ENCODE data around the gene OR6V1. TPM values are rescaled to one million over a fixed set of nuclear protein-coding genes. Genes with fewer than 3 reads are reported as not detected.

OR6V1 gene
- total and polyA plus RNA-seq, 8 donors, result not detected

Other genes with a start within 250 kb of the OR6V1 start
- 1 to 10 TPM; 5.4 to 9.6 (median 8.0) TPM for gene EPHB6, start 197.3 kb upstream of the OR6V1 start, total RNA-seq
- gene EPHB6, start 197.3 kb upstream of the OR6V1 start, polyA plus RNA-seq, result 10 to 100 TPM in 2 of 3 donors, 1 to 10 TPM in 1; 6.2 to 23.1 (median 19.3) TPM
- 10 to 100 TPM in 2 of 5 donors, 1 to 10 TPM in 2, not detected in 1; 2.6 to 11.7 (median 10.3) TPM for gene TRPV6, start 166.6 kb upstream of the OR6V1 start, total RNA-seq
- gene TRPV6, start 166.6 kb upstream of the OR6V1 start, polyA plus RNA-seq, result 1 to 10 TPM; 4.7 to 7.7 (median 7.4) TPM
- gene TRPV5, start 118.6 kb upstream of the OR6V1 start, total RNA-seq, result not detected
- gene TRPV5, start 118.6 kb upstream of the OR6V1 start, polyA plus RNA-seq, result not detected
- not detected for gene LLCFC1, start 112.9 kb upstream of the OR6V1 start, total RNA-seq
- under 1 TPM in 1 of 3 donors, not detected in 2; 0.18 TPM for gene LLCFC1, start 112.9 kb upstream of the OR6V1 start, polyA plus RNA-seq
- gene KEL, start 90.0 kb upstream of the OR6V1 start, total RNA-seq, result 1 to 10 TPM in 1 of 5 donors, not detected in 4; 1.5 TPM
- gene KEL, start 90.0 kb upstream of the OR6V1 start, polyA plus RNA-seq, result under 1 TPM in 1 of 3 donors, not detected in 2; 0.85 TPM
- not detected for gene OR9A2, start 25.2 kb upstream of the OR6V1 start, total RNA-seq
- gene OR9A2, start 25.2 kb upstream of the OR6V1 start, polyA plus RNA-seq, result not detected
- gene PIP, start 79.7 kb downstream of the OR6V1 start, total RNA-seq, result not detected
- under 1 TPM in 1 of 3 donors, not detected in 2; 0.45 TPM for gene PIP, start 79.7 kb downstream of the OR6V1 start, polyA plus RNA-seq
- gene TAS2R39, start 131.1 kb downstream of the OR6V1 start, total RNA-seq, result not detected
- not detected for gene TAS2R39, start 131.1 kb downstream of the OR6V1 start, polyA plus RNA-seq
- gene TAS2R40, start 169.7 kb downstream of the OR6V1 start, total RNA-seq, result not detected
- not detected for gene TAS2R40, start 169.7 kb downstream of the OR6V1 start, polyA plus RNA-seq
- gene GSTK1, start 211.1 kb downstream of the OR6V1 start, total RNA-seq, result 100 to 1,000 TPM in 4 of 5 donors, 10 to 100 TPM in 1; 71.8 to 305 (median 164) TPM
- gene GSTK1, start 211.1 kb downstream of the OR6V1 start, polyA plus RNA-seq, result 100 to 1,000 TPM; 118 to 177 (median 141) TPM
- gene TMEM139, start 232.6 kb downstream of the OR6V1 start, total RNA-seq, result 1 to 10 TPM in 4 of 5 donors, under 1 TPM in 1; 0.89 to 9.6 (median 4.6) TPM
- gene TMEM139, start 232.6 kb downstream of the OR6V1 start, polyA plus RNA-seq, result 10 to 100 TPM in 1 of 3 donors, 1 to 10 TPM in 2; 5.3 to 15.3 (median 8.4) TPM
- 10 to 100 TPM; 10.5 to 27.7 (median 22.0) TPM for gene CASP2, start 236.0 kb downstream of the OR6V1 start, total RNA-seq
- 1 to 10 TPM; 4.6 to 7.0 (median 5.0) TPM for gene CASP2, start 236.0 kb downstream of the OR6V1 start, polyA plus RNA-seq

Data from stomach (tissue), 8 donors.